ENCODE data around the gene TP53TG3D.
"Not testable (repeated sequence)": the region's sequence is repeated elsewhere in the genome, so short reads cannot be mapped to it uniquely, and the experiment has no call there.

- TF ChIP-seq CTCF, POLR2A, EP300 (IDR thresholded peaks at IDR 0.05): not testable (repeated sequence)
Observed at GRCh38 chr16:32253507-32253906, 421 bp downstream of the TP53TG3D start.
